ENCODE measurements around the gene LEMD3.

The LEMD3 gene

DNA sequence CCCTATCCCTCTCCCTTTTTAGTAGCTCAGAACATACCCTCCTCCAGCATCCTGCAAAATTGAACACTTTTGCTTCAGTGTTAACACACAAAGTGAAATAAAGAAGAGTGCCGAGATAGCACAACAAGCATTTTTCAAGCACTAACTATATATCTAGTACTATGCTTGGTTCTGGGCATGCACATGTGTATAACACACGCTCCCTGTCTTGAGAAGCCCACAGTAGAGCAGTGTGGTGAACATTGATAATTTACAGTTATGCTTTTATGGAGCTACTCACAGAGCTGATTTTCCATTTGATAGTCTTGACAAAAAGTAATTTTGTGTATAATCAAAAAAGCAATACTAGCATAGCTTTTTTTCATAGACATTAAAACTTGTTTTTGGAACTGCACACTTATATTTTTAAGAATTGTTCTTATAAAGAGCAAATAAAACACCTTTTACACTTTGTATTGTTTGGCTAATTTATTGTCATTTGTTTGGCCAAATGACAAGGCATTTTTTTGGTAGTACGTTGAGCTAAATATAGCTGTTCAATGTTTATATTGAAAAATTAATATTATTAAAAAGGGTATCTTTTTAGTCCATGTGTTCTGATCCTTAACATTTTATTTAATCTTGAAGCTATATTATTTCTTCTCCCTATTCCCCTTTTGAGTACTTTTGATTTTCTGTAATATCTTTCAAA lies 39.7 kb downstream of the LEMD3 start:
- DNase-seq (ENCODE audit: low read depth): no peak

DNA sequence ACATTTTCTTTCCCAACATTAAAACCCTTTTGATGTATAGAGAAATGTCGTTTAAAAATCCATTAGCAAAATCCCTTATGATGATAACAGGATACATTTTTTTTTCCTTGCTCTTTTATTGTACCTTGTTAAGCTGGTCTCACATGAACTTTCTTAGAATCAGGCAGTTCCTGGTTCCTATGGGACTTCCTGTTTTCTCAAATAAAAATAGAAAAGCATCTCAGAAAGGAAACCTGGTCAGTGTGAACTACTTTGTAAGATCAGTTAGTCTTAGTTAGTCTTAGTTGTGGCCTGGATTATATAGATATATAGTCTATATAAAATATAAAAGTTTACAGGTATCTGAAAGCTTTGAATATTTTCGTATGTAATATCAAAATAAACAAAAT lies 40.3 kb downstream of the LEMD3 start:
- no peak for DNase-seq (ENCODE audit: low read depth)

- DNase-seq (ENCODE audit: low read depth): no peak
Measured at GRCh38 chr12:65217086-65217485, 47.7 kb downstream of the LEMD3 start.

DNA sequence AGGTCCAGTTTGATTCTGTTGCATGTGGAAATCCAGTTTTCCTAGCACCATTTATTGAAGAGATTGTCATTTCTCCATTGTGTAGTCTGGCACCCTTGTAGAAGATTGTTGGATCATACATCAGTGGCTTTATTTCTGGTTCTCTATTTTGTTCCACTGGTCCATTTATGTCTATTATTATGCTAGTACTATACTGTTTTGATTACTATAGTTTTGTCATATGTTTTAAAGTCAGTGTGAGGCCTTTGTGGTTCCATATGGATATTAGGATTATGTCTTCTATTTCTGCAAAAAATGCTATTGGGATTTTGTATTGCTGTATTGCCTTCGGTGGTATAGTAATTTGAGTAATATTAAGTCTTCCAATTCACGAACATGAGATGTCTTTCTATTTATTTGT lies 51.4 kb downstream of the LEMD3 start:
- no peak for DNase-seq (ENCODE audit: low read depth)

DNA sequence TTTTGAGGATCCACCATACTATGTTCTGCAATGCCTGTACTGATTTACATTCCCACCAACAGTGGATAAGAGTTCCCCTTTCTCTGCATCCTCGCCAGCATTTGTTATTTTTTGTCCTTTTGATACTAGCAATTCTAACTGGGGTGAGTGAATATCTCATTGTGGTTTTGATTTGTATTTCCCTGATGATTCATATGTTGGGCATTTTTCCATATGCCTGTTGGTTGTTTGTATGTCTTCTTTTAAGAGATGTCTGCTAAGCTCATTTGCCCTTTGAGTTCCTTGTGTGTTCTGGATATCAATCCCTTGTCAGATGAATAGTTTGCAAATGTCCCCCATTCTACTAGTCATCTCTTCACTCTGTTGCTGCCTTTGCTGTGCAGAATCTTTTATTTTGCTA lies 60.1 kb downstream of the LEMD3 start:
- peak; percentile 79 for DNase-seq (ENCODE audit: low read depth)

- DNase-seq (ENCODE audit: low read depth): peak; percentile 28
Measured at GRCh38 chr12:65232476-65233077, 63.2 kb downstream of the LEMD3 start.

DNA sequence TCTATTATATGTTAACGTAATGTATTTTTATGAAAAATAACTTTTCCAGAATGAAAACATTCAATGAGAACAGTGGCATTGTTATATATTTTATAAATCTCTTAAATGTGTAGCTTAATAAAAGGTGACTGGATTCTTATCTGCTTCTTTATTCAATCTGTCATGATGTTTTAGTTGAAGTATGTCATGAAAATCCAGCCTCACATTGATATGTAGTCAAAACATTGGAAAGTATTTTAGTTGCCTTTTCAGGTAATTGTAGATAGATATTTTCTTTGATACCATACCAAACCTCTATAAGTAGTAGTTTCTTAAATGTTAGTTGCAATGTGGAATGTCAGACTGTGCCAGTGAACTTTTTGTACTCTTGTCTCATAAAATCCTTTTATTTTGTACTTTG lies 67.8 kb downstream of the LEMD3 start:
- no peak for DNase-seq (ENCODE audit: low read depth)

- DNase-seq (ENCODE audit: low read depth): peak; percentile 16
Measured at GRCh38 chr12:65238609-65239008, 69.2 kb downstream of the LEMD3 start.

- DNase-seq (ENCODE audit: low read depth): no peak
Measured at GRCh38 chr12:65248656-65249633, 79.6 kb downstream of the LEMD3 start.

GRCh38 chr12:65252515-65252914 lies 83.1 kb downstream of the LEMD3 start:
- DNase-seq (ENCODE audit: low read depth): no peak

GRCh38 chr12:65257986-65258385 lies 88.6 kb downstream of the LEMD3 start:
- no peak for DNase-seq (ENCODE audit: low read depth)

DNA sequence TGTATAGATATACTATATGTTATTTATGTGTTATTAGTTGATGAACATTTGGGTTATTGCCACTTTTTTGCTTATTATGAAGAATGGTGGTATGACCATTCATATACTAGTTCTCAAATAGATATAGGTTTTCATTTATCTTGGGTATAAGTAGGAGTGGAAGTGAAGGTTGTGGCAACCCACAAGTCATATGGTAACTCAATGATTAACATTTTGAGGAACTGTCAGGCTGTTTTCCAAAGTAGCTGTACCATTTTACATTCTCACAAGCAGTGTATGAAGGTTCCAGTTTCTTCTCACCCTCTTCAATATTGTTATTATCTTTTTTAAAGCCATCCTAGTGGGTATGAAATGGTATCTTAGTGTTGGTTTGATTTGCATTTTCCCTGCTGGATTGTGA lies 90.1 kb downstream of the LEMD3 start:
- DNase-seq (ENCODE audit: low read depth): no peak

DNA sequence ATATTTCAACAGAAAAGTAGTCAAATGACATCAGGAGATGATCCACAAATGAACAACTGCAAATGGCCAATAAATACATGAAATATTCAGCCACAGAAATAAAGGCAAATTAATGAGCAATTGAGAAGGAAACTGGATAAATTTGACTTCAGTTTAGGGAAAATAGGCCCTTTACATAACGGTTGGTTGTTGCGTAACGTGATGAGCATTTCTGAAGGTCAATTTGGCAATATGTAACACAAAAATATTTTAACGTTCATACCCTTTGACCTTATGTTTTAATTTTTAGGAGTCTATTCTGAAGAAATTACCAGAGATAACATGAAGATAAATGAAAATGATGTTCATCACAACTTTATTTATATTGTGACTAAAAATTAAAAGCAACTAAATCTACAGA lies 94.4 kb downstream of the LEMD3 start:
- no peak for DNase-seq (ENCODE audit: low read depth)

GRCh38 chr12:65266408-65266807 lies 97.0 kb downstream of the LEMD3 start:
- DNase-seq (ENCODE audit: low read depth): no peak

GRCh38 chr12:65269603-65270002 lies 100.2 kb downstream of the LEMD3 start:
- no peak for DNase-seq (ENCODE audit: low read depth)

DNA sequence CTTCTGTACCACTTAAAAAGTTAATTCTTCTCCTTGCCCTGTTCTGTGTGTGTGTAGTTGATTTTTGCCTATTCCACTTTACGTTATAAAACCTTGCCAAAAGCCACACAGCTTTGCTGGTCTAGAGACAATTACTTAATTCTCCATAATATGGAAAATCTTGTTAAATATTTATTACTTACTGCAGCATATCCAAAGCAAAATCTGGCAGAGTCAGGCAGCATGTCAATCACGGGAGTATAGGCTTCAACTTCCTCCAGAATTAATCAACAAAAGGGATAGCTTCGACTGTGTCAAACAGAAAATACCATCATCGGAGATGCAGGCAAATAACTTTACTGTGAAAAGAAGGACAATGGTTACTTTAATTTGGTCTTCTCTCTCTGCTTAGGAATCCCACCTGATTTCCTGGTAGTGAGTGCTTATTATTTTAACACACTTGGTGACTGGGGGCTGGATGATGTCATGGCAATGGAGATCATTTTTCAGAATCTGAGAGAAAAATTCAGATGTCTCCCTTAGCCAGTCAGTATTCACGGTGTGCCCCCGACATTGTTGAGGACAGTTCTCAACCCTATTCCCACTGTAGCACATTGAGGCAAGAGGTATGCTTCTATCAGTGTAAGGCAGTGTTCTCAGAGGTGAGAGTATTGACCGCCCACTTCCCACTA lies 105.4 kb downstream of the LEMD3 start:
- DNase-seq (ENCODE audit: low read depth): no peak

GRCh38 chr12:65275627-65276026 lies 106.2 kb downstream of the LEMD3 start:
- DNase-seq (ENCODE audit: low read depth): peak; percentile 28

- no peak for DNase-seq (ENCODE audit: low read depth)
Measured at GRCh38 chr12:65276916-65277530, 107.6 kb downstream of the LEMD3 start.

GRCh38 chr12:65277994-65278575 lies 108.7 kb downstream of the LEMD3 start:
- no peak for DNase-seq (ENCODE audit: low read depth)

- peak; percentile 73 for DNase-seq (ENCODE audit: low read depth)
Measured at GRCh38 chr12:65278576-65279368, 109.4 kb downstream of the LEMD3 start, which contains the start of gene MSRB3. Gene MSRB3 (plus strand): TSS chr12:65278683. CDS start chr12:65308580, 29,897 bp downstream.
